Right forelimb (tissue), 1 donor: ENCODE results near the gene PLPP7.

Source experiments
- DNase-seq: peaks from one replicate; pipeline ENCODE4 v3.0.0-alpha.2; 2018

Gene PLPP7

DNA sequence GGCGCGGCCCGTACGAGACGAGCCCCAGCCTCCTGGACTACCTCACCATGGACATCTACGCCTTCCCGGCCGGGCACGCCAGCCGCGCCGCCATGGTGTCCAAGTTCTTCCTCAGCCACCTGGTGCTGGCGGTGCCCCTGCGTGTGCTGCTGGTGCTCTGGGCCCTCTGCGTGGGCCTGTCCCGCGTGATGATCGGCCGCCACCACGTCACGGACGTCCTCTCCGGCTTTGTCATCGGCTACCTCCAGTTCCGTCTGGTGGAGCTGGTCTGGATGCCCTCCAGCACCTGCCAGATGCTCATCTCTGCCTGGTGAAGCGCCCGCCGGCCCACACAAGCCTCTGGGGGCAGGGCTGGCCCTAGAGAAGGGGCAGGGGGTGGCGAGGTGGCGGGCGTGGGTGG lies 18.5 kb downstream of the PLPP7 start:
- DNase-seq, result no peak

DNA sequence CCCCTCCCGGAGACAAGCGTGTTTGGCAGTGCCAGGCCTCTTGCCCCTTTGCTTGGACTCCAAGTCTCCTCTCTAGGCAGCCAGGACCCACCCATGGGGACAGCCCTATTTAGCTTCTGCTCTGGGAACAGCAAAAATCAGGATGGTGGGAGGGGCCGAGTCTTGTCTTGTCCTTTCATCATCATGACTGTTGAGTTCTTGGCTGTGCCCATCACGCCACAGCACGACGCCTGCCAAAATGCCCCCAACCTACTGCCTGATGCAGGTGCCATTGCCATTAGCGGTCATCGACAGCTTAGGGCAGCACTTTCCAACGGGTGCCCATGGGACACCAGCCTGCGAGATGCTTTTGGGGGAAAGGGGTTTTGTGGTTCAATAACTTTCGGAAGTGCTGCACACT lies 18.9 kb downstream of the PLPP7 start:
- DNase-seq, result no peak

DNA sequence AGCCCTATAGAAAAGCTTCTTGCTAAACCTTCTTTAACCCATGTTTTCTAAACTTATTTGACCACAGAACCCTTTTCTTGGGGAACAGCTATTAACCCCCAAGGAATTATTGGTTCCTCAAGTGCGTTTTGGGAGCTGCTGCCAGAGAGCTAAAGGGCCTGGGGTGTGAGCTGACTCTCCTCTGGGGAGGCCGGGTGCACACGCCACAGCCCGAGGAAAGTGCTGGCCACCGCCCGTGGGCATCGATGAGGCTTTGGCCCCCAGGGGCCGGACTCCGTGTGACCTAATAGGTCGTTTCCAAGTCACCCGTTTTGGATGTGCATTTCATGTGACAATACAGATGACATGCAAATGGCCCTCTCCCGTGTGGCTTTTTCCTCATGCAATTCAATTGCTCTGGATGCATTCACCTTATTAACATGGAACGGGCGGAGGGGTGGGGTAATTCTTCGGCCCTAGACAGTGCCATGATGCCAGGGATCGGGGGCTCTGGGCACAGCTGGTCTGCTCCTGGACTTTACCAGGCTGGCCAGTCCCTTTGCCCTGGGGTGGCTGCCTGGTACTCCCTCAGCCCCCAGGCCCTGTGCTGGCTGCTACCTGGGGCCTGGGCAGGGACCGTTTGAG lies 19.5 kb downstream of the PLPP7 start:
- no peak for DNase-seq

DNA sequence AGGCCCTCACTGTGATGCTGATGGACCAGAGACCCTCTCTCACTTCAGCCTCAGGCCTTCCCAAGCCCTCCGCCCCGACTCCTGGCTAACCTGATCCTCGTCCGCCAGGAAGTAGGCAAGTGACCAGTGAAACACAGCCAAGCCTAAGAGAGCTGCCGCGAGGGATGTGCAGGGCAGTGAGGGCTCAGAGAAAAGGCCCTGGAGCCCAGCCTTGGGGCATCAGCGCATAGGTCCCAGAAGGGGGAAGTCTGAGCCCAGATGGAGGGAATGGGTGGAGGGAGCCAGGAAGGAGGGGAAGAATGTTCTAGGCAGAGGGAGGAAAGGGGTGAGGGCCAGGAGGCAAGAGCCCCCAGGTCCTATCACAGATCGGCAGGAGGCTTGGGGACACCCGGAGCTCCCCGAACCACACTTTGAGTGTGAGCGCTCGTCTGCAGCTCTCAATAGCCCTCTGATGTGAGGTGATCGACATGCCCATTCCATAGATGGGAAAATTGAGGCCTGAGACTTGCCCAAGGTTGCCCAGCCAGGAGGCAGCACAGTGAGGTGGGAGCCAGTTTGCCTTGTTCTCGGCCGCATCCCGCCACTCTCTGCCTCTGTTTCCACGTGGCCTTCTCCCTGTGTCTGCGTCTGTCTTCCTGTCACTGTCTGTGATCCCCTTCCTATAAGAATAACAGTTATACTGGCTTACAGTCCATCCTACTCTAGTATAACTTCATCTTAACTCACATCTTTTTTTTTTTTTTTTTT lies 20.2 kb downstream of the PLPP7 start:
- DNase-seq, result no peak

DNA sequence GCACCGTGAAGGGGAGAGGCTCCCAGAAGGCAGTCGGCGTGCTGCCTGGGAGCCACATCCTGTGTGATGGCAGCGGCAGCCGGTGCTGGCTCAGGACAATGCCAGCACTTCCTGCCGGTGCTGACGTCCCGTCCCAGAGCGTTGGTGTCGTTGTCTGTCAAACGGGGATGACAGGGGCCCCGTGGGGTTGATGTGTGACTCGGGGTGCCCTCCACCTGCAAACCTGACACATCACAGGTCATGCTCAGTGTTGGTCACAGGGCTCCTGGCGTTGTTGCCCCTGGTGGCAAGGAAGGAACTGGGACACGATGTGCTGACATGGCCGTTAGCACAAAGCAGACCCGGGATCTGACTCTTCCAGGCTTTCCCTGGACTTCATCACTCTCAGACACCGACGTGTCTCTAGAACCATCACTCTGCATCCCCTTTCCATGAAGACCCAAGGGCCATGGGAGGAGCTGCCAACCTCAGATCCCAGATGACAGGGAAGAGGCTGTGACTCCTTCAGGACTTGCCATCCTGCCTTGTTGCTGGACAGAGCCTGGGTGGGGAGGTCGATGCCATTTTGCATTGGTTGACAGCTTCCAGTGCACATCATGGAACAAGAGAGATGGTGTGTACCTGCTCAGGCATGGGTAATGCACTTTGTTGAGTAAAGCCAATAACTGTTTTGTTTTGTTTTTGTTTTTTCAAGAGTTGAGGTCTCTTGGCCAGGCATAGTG lies 21.5 kb downstream of the PLPP7 start:
- no peak for DNase-seq

DNA sequence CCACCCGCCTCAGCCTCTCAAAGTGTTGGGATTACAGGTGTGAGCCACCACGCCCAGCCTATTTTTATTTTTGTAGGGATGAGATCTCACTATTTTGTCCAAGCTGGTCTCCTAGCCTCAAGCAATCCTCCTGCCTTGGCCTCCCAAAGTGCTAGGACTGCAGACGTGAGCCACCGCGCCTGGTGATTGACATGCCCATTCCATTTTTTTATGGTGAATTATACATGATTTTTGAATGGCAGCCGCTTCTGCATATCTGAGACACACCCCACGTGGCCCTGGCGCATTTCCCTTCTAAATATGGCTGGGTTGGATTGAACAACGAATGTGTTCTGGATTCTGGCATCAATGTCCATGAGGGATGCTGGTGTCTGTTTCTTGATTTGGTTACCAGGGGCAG lies 22.7 kb downstream of the PLPP7 start:
- DNase-seq, result no peak

DNA sequence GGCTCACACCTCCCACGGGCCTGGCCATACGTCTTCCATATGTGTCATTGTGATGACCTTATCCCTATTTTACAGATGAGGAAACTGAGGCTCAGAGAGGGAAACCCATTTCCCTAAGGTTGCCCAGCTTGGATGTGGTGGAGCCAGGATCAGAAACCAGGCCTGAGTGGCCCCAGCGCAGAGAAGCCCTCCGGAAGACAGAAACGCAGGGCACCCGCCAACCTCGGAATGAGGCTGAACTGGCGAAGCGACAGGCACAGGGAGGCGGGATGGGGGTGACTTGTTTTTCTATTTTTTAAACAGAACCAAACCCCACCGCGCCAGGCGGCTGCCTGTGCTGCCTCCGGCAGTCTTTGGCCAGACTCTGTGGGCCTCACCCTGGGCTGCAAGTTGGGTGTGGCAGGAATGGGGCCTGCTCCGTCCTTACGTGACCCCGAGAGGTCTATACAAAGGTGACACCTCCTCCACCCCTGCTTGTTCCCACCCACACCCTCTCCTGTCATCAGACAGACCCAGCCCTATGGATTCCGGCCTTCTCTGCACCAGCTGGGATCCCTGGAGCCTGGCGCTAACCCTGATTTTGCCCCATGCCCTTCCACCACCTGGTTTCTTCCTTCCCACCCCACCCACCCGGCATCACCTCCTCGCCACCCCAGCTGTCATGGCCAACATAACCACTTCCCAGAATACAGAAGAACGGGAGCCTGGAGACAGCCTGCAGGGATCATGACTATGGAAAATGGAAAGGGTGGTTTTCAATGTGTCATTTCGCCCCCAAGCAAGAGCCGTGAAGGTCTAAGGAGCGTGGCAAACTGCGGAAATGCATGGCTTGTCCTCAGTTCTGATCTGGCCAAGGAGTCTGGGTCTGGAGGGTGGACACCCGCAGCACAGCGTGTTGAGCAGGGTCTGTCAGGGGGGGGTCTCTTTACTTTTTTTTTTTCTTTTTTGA lies 23.6 kb downstream of the PLPP7 start:
- no peak for DNase-seq

DNA sequence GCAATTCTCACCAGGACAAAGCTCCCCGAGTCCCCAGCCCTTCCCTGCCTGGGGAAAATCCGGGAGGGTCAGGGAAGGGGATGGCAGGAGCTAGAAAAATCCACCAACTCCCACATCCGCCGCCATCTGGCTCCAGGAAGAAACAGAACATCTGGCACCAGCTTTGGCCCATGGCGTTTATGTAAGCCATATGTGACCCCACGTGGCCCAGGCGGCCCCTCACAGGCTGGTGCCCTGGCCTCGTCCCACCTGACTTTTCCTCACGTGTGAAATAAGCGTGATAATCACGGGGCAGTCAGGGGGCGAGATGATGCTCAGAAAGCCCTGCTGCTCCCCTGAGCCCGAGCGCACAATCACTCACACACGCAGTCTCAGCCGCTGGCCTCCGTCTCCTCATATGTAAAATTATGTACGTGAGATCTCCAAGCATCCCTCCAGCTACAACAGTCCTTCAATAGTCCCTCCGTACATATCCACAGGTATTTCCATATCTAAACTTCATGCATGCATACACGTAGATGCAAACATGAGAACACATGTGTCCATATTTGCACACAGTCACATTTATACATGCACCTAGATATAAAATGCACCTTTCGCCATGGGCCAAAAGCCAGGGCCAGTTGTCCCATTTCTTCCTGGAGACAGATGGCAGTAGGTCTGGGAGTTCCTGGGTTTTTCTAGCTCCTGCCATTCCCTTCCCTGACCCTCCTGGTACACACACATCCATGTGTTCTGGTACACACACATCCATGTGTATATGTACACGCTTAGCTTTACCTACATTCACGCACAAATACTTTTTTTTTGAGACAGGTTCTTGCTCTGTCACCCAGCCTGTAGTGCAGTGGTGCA lies 28.9 kb downstream of the PLPP7 start:
- DNase-seq, result no peak

DNA sequence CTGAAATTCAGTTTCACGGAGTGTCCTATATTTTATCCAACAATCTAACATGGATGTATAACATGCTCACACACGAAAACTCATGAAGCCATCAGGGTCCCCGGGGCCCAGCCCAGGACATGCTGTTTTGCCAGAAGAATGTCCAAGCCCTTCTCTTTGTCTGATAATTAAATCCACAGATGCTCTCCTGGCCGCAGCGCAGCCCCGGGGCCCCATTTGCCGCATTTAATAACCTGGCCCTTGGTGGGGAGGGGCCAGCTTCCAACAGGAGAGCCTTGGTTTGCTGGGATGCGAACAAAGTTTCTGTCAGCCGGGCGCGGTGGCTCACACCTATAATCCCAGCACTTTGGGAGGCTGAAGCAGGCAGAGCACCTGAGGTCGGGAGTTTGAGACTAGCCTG lies 30.0 kb downstream of the PLPP7 start:
- DNase-seq, result peak; percentile 81

DNA sequence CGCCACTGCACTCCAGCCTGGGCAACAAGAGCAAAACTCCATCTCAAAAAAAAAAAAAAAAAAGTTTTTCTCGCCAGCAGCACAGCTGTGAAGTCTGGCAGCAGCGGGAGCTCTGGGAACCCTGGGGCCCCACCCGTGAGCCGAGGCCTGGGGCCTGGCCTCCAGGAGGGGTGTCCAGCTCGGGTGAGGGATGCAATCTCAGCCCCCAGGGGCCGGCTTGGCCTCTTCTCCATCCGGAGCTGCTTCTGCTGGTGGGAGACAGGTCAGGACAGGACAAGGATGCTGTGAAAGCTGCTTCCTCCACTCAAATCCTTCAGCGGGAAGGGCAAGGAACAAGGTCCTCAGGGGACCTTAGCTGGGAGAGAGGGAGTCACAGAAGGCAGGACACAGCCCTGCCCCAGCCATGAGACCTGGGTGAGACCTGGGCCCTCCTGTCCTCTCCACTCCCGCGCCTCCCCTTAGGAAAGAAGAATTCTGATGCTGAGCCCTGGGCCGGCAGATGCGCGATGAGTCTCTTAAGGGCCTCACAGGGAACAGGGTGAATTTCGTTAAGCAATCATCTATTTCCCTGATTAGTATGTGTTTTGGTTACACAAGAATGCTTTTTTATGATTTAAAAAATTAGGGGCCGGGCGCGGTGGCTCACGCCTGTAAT lies 30.6 kb downstream of the PLPP7 start:
- peak; percentile 72 for DNase-seq

DNA sequence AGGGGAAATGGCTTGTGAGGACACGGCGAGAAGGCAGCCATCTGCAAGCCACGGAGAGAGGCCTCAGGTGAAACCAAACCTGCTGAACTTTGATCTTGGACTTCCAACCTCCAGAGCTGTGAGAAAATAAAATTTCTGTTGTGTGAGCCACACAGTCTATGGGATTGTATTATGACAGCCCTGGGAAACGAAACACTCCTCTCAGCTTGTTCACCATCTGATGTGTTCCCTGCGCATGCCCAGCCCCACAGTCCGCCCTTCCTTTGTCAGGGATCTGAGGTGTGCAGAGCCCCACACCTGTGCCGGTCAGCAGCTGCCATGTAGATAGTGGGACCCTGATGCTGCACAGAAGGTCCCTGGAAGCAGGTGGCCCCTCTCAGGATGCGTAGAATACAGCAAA lies 34.1 kb downstream of the PLPP7 start:
- DNase-seq, result no peak

DNA sequence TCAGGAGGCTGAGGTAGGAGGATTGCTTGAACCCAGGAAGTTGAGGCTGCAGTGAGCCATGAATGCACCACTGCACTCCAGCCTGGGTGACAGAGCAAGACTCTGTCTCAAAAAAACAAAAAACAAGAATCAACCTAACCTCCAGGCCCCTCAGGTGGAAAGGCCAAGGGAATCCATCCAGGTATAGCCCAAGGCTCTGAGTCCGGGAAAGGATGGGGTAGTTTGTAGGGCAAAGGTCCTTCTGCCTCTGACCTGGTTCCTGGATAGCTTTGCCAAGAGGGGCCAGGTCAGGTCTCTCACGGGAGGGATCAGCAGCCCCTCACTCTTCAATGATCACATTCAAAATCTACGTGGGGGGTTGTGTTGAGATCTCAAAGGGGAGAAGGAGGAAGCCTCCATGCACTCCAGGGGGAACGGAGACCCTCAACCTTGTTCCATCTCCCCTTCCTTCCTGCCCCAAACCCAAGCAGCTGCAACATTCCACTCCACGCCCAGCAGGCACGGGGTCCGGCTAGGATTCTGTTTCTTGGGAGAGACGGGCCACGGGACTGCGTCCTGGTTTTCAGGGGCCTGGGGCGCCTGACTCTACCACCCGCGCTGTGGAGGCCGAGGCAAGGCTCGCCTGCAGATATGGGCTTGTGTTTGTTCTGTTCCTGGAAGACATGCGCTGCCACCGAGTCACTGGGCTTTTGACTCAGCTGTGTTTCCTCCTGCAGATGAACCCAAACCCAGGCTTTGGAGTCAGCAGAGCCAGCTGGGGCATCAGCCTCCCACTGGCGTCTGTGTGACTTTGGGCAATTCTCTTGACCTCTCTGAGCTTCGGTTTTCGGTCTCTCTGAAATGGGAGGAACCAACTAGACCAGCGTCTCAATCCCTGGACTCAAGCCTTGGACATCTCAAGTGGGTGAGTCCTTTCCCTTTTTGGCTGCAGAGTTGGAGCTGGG lies 35.5 kb downstream of the PLPP7 start:
- no peak for DNase-seq

DNA sequence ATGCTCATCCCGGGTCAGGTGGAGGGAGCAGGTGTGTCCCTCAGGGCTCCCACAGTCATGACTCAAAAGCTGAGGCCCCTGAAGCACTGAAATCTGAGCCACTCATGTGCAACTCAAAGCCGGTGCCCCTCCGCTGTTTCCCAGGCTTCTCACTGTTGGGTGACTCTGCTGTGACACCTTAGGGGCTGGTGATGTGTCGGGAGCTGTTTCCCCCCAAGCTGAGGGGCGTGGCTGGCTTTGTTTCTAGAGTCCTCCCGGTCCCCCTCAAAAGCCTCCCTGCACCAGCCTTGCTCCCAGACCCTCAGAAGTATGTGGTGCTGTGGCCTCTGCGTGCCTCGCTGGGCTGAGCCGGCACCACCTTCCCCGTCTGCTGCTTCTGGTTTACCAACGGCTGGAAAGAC lies 39.7 kb downstream of the PLPP7 start:
- no peak for DNase-seq

DNA sequence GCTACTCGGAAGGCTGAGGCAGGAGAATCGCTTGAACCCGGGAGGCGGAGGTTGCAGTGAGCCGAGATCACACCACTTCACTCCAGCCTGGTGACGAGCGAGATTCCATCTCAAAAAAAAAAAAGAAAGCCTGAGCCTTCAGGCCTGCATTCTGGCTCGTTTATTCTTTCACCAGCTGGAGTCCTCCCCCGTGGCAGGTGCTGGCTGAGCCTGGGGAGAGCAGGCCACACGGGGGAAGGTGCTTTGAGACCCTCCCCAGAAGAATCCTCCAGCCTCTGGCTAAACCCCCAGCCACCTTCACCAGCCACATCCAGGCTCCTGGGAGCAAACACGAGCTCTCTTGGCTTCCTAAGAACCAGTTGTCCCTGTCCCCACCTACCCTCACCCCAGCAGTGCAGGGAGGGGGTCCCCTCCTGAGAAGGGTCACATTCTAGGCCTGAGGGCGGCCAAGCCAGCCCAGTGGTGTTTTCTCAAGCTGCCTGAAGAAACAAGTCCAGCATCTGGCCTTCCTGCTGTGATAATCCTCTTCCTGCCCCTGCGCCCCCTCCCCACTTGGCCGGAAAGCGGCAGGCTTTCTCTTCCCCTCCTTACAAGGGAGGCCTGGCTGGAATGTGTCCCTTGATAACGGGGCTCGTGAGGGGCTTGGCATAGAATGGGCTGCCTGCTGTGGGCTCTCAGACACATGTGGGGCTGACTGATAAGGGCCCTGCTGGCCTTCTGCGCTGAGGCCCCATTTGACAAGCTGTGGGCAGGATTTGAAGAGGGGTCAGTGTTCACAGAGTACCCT lies 41.5 kb downstream of the PLPP7 start:
- DNase-seq, result peak; percentile 42

DNA sequence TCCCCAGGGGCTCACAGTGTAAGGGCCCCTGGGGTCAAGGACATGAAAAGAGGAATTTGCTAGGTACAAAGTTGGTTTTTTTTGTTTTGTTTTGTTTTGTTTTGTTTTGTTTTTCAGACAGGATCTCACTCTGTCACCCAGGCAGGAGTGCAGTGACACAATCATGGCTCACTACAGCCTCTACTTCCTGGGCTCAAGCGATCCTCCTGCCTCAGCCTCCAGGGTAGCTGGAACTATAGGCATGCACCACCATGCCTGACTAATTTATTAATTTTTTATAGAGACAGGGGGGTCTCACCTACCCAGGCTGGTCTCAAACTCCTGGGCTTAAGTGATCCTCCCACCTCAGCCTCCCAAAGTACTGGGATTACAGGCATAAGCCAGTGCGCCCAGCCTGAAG lies 42.5 kb downstream of the PLPP7 start:
- DNase-seq, result peak; percentile 24

DNA sequence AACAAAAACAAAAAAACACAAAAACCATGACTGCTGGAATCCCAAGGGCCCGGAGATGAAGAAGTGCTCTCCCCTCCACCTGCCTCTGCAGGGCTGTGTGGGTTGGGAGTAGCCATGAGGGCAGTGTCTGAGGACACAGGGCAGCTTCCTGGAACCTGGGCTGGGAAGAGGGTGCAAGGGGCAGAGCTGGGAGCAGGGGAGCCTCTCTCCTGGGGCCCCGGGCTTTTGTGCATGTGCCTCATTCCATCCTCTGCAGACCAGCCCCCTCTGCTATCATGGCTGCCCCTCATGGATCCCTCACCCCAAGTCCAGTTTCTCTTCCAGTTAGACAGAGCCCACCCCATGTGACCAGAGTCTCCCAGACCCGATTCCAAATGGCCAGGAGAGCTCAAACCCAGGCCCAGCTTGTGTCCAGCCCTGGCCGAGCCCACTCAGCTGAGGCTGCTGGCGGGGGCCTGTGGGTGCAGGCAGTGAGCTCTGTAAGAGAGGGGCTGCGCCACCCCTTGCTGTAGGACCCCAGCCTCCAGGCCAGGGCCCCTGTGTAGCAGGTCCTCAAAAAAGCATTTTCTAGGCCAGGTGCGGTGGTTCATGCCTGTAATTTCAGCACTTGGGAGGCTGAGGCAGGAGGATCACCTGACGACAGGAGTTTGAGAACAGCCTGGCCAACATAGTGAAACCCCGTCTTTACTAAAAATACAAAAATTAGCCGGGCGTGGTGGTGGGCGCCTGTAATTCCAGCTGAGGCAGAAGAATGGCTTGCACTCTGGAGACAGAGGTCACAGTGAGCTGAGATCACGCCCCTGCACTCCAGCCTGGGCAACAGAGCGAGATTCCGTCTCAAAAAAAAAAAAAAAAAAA lies 44.5 kb downstream of the PLPP7 start:
- DNase-seq, result peak; percentile 33

DNA sequence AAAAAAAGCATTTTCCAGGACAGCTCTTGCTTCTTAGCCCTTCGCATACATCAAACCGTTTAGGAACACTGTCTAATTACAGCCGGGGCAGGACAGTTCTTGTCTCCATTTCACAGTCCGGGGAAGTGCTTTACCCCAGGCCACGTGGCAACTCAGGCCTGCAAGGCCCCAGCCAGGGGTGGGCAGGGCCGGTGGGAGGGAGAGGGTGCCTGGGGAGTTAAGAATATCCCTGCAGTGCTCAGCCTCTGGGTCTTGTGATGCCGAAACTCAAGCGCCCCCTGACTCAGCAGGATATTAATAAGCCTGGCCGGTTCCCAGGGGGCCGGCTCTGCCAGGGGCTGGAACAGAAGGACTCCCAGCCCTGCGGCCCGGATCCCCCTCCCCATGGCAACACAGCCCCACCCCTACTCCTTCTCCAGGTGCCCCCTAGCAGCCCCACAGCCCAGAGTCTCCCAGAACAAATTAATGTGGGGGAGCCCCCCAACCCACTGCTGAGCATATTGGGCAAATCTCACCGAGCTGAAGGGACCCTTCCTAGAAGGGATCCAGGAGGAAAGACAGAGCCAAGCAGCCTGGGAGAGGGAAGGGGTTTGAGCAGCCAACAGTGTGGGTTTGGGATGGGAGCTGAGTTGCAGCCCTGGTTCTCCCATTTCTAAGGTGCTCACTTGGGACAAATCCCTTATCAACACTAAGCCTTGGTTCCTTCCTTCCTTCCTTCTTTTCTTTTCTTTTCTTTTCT lies 45.3 kb downstream of the PLPP7 start:
- DNase-seq, result peak; percentile 48

DNA sequence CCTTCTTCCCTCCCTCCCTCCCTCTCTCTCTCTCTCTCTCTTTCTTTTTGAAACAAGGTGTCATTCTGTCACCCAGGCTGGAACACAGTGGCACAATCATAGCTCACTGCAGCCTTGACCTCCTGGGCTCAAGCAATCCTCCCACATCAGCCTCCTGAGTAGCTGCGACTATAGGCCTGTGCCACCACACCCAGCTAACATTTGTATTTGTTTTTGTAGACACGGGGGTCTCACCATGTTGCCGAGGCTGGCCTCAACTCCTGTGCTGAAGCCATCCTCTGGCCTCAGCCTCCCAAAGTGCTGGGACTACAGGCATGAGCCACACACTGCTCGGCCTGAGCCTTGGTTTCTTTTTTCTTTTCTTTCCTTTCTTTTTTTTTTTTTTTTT lies 45.8 kb downstream of the PLPP7 start:
- no peak for DNase-seq
